Hippocampal formation (tissue), 2 donors: Measurements from ENCODE around the gene DOK6.
"Not testable (repeated sequence)": the region's sequence is repeated elsewhere in the genome, so short reads cannot be mapped to it uniquely, and the experiment has no call there.

Experiments used
- DNase-seq, 2 donors: peaks; one replicate each; lab custom pipeline; 2025; lab: John Stamatoyannopoulos, UW

Gene DOK6

GRCh38 chr18:69626643-69627242 lies 226.1 kb downstream of the DOK6 start:
- no peak for DNase-seq

GRCh38 chr18:69628774-69629359 lies 228.2 kb downstream of the DOK6 start:
- no peak for DNase-seq

GRCh38 chr18:69631281-69631680 lies 230.6 kb downstream of the DOK6 start:
- no peak for DNase-seq

GRCh38 chr18:69635482-69635881 lies 234.8 kb downstream of the DOK6 start:
- DNase-seq, result no peak

- DNase-seq, result no peak
These were observed 236.0 kb downstream of the DOK6 start for GRCh38 chr18:69636529-69637301.

GRCh38 chr18:69638056-69638455 lies 237.4 kb downstream of the DOK6 start:
- no peak for DNase-seq

- no peak for DNase-seq
These were observed 247.0 kb downstream of the DOK6 start for GRCh38 chr18:69647702-69648101.

GRCh38 chr18:69648486-69648885 lies 247.8 kb downstream of the DOK6 start:
- no peak for DNase-seq

GRCh38 chr18:69649684-69650083 lies 249.0 kb downstream of the DOK6 start:
- DNase-seq, result no peak

GRCh38 chr18:69651243-69651642 lies 250.6 kb downstream of the DOK6 start:
- DNase-seq, result no peak

- no peak for DNase-seq
These were observed 255.1 kb downstream of the DOK6 start for GRCh38 chr18:69655816-69656215.

- DNase-seq, result no peak
These were observed 257.4 kb downstream of the DOK6 start for GRCh38 chr18:69658103-69658502.

- DNase-seq, result no peak
These were observed 258.0 kb downstream of the DOK6 start for GRCh38 chr18:69658685-69659084.

- DNase-seq, result no peak
These were observed 258.5 kb downstream of the DOK6 start for GRCh38 chr18:69659142-69659651.

GRCh38 chr18:69662090-69662489 lies 261.4 kb downstream of the DOK6 start:
- not testable (repeated sequence) for DNase-seq

GRCh38 chr18:69664399-69664798 lies 263.7 kb downstream of the DOK6 start:
- no peak for DNase-seq

- no peak for DNase-seq
These were observed 273.7 kb downstream of the DOK6 start for GRCh38 chr18:69674292-69674877.

- no peak for DNase-seq
These were observed 274.3 kb downstream of the DOK6 start for GRCh38 chr18:69674966-69675365.

- no peak for DNase-seq
These were observed 276.9 kb downstream of the DOK6 start for GRCh38 chr18:69677595-69677994.

GRCh38 chr18:69680123-69680522 lies 279.4 kb downstream of the DOK6 start:
- DNase-seq, result no peak

GRCh38 chr18:69683176-69683575 lies 282.5 kb downstream of the DOK6 start:
- DNase-seq, result no peak

- no peak for DNase-seq
These were observed 284.1 kb downstream of the DOK6 start for GRCh38 chr18:69684789-69685188.

GRCh38 chr18:69686861-69687260 lies 286.2 kb downstream of the DOK6 start:
- DNase-seq, result no peak
